Stimulated activated CD8-positive, alpha-beta memory T cell treated with anti-CD3 and anti-CD28 coated beads, Interleukin-7, amount 100 ng/mL, for 24 hours (primary cell): ENCODE measurements around the gene POGLUT3.
A peak's percentile ranks its signal among the peaks of the same experiment; 100 is the strongest.

Experiments used
- DNase-seq: peaks from one replicate; pipeline ENCODE4 v3.0.0-alpha.2; 2020; ENCODE audit warnings: low read depth

Gene POGLUT3

DNA sequence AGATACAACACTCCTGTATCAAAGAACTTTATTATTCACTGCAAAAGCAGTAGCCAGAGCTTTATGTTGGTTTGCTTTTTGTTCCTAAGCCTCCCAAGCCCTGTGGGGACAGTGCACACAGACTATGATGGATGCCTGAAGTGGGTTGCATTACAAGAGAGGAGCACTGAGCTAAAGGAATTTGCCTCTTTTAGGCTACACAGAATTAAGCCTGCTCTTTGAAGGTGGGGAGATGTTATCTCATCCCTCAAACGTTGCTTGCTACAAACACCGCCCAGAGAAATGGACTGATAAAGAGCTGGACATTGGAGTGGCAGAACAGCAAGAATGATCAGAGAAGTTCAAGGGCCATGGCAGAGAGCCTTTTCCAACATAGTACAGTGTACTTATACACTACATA lies 2.5 kb upstream of the POGLUT3 start:
- no peak for DNase-seq

DNA sequence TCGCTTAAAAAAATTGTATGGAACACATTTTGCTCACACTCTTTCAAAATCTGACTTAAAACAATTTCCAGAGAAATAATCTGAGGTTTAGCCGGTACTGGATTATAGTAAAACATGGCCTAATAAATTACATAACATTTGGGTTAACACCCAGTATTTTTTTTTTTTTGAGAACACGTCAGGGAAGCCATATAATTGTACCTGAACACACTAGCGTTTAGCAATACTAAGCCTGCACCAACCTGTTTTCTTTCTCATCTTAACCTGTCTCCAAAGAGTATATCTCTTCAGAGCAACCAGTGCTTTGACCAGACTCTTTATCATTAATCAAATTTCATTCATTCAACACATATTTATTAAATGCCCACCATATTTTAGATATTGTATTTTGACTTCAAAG lies 2.0 kb upstream of the POGLUT3 start:
- no peak for DNase-seq

DNA sequence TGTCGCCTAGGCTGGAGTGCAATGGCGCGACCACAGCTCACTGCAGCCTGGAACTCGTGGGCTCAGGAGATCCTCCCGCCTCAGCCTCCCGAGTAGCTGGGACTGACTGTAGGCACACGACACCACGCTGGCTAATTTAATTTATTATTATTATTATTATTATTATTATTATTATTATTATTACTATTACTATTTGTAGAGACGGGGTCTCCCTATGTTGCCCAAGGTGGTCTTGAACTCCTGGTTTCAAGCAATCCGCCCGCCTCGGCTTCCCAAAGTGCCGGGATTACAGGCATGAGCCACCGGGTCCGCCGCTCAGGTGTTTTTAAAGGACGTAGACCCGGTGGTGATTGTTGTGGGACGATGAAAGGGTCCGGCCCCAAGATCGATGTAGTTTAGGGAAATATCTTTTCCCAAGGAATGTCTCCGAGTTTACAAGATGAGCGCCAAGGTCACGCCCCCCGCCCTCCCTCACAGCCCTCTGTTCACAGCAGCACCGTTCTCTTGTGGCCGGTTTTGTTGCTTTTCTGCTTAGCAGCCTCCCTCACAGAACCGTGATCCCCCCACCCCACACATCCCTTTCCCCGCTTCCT lies 728 bp upstream of the POGLUT3 start:
- DNase-seq = no peak

DNA sequence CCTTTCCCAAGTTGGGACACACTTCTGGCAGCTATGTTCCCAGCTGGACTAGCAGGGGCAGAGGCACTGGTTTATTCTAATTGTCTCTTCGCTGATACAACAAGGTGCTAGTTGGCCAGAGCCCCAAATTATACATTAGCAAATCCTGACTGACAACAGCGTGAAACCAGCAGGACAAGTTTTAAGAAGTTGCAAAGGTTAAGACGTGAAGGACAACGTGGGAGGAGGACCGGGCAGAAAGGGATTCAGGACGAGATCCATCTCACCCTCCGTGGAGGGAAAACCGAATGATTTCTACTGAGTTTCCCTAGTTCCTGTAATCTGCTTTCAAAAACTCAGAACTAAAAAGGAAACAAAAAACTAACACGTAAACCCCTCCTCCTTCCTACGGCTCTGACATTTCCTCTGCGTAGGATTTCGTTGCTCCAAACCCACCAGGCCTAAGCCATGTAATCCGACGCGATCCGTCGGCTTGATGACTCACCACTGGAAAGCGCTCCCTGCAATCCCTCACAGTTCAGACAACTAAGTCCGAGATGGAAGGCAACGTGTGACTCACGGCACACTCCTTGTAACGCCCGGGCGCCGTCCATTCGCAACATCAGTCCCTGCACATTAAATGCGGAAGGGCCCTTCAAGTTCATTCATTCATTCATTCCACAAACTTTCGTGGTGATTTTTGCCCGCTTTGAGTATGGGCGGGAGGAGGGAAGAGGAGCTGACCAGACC lies 703 bp downstream of the POGLUT3 start:
- peak; percentile 26 for DNase-seq

DNA sequence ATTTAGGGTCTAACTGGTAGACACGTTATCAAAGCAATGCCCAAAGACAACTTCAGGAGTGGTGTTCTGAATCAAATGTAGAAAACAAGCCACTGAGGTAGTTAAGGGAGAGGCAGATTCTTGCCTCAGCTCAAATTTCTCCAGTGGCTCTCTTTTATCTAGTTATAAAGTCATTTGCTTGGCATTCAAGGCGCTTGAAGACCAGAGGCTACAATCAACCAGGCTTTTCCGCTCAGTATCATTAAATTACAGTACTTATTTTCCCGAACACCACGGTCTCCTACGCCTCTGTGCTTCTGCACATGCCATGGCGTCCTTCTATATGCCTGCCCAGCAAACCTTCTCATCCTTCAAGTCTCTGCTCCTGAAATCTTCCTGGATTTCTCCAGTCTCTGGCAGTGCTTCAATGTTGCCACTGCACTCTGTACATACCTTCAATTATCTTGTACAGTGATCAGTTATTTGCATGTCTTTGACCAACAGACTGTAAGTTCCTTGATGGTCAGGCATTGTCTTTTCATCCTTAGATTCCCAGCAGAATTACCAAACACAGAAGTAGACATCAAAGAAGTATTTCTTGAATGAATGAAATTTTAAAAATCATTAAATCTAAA lies 1.4 kb downstream of the POGLUT3 start:
- no peak for DNase-seq

DNA sequence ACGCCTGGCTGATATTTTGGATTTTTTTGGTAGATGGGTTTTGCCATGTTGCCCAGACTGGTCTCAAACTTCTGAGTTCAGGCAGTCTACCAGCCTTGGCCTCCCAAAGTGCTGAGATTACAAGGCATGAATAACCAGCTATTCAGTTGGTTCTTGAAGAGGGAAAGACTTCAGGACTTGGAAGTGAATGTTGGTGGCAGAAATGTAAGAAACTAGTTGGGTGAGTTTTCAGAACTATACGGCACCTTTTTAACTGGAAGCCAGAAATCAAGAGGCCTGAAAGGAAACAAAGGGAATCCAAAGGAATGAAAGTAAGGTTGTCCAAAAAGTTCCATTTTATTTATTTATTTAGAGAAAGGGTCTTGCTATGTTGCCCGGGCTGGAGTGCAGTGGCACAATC lies 2.9 kb downstream of the POGLUT3 start:
- no peak for DNase-seq

DNA sequence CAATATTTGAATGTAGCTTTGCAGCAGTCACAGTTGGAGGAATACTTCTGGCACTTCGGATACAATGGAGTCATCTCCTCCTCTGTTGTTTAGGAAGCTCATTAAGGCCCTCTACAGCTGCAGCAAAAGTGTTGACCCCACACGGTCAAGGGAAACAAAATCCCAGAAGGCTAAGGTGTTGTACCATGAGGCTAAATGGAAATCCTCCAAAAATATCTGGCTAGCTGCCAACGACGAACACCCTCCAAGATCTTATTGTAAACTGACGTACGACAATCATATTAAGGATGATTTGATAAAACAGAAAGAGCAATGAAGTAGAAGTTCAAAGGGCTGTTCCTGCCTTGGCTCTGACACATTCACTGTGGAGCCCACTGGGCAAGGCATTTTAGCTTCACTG lies 4.0 kb downstream of the POGLUT3 start:
- no peak for DNase-seq

DNA sequence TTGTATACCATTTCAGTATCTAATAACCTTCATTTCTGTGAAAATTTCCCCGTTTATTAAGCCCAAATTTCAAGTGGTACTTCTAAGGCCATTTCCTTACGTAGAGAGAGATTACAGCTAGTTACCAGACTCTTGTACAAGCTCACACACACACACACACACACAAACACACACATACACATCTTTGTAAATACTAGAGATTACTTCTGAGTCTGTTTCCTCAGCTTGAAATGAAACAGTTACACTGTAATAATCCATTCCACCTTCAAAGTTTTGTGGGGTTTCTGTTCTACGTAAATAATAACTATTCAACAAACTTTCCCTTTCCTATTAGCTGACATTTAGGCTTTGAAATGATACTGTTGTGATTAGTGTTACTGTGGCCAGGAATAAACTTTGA lies 6.2 kb downstream of the POGLUT3 start:
- DNase-seq = no peak

DNA sequence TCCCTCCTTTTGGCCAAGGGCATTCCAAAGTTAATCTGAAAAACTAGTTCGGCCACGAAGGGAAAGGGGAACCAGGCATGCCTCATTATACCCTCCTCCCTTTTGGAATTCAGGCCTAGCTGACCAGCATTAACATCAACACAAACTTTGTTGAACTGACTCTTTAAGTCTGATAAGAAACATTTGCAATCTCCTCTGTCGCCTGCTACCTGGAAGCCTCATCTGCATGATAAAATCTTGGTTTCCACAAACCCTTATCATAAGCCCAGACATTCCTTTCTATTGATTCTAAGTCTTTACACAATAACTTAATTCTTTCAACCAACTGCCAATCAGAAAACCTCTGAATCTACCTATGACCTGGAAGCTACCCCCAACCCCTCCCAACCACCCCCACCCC lies 11.4 kb downstream of the POGLUT3 start:
- DNase-seq = no peak

DNA sequence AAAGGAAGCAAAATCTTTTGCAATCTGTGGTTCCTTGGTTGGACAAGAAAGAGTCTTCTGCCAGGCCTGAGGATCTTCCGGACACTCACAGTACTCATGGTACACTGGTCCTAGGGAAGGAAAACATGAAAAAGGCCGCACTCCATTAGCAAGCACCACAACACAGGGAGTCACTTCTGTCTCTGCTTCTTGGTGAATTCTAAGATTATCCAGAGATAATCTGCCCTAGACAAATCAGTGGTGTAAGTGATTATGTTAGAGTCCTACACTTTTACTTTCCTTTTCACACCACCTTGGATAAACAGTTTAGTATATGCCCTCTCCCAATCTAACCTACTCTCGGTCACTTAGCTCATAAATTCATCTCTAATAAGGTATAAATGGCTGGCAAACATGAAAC lies 11.9 kb downstream of the POGLUT3 start:
- DNase-seq = no peak

DNA sequence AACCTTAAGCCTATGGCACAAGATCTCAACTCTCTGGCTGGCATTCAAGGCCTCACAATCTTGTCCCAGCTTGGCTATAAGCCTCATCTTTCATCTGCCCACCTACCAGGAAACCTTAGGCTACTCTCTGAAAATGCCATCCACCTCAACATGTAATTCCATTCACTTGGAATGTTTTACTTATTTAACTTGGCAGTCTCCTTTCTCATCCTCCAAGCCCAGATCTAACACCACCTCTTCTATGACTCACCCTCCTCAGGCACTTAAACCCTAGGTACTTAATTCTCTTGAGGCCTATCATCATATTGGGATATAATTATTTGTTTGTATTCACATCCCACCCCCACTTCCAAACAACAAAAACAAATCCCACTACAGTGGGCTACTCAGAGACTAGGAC lies 15.0 kb downstream of the POGLUT3 start:
- no peak for DNase-seq

DNA sequence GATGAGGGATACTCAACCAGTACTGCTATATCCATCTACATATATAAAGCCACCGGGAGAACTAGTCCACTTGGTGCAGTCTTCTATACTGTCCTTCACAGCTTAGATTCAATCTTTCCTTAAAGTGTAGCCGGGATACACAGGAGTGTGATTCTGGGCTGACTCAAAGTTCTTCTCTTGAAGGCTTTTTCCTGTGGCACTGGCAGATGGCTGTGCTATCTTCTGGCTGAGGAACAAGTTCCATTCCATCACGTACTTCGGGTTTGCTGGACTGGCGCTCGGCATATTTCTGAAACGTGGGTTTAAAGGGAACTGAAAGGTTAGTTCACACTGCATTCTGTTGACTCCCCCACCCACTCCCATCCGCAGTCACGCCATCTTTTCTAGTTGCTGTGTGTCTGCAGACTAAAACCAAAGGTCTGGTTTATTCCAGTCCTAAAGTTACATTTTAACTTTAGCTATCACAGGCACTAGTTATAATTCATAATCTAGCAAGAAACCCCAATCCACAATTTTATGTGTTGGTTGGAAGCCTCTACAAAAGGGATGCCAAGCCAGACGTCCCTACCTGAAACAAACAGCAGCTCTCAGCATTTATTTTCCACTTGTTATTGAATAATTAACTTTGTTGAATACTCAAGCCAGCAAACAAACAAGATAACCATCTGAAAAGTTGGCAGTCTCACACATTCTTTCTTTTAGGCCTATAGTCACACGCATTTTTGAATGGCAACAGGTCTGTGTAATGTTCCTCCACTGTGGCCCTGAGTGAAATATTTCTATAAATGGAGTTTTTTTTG lies 23.3 kb downstream of the POGLUT3 start:
- no peak for DNase-seq

DNA sequence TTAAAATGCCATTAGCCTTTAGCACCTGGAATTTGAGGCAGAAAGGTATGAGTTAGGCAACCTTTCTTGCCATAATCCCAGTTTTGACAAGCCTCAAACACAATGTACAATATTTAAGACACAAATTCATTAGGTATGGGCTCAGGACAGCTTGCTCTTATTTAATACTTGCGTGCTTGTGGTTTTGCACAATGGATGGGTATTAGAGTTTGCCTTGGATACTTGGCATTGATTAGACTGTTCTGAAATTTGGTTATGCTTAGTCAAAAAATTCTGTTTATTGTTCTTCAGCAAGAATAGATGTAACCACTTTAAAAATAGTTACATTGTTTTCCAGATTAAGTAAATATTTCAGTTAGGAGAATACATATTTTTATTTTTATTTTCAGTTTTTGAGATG lies 25.5 kb downstream of the POGLUT3 start:
- DNase-seq = no peak

DNA sequence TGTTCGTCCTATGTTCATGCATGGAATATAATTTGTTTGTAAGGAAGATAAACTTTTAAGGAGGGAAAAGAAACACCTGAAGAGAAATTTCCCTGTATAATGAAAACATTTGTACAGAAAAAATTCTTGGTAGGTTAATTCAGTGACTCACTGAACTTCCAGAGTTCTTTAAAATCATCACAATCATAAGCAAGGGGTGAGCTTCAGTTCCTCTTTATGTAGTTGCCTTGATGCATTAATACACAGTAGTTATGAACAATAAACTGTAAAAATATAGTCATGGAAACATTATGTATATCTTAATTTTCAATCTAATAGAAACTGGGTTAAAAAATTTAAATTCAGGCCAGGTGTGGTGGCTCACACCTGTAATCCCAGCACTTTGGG lies 29.7 kb downstream of the POGLUT3 start:
- no peak for DNase-seq

DNA sequence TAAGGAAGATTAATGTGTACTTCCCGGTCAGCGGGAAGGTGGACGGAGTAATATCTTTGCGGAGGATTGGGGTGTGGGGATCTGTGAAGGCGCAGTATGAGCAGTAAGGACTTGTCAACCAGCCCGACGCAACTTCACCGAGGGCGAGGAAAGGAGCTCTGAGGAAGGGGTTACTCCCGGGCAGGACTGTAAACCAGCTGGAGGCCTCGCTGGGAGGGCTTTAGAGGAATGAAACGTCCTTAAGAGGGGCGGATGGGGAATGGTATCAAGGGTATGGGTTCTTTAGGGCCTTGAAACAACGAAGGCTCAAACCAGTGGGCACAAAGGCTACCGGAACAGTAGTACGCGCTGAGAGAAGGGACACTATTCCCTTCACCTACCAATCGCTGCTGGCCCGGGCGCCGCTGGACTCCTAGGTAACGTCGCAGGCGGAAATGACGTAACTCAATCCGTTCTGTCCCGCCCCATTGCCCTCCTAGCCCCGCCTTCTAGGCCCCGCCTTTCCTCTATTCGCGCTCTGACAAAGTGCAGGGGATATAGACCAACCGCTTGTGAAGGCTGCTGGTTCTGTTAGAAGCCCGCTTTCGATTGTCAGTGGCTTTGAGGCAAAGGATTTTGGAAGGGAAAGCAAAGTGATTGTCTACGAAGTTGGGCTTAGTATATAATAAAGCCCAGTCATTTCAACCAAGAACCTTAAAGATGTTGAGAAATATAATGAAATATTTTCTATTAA lies 30.9 kb downstream of the POGLUT3 start, which contains the start of gene C11orf65:
Gene C11orf65 (minus strand): TSS at position 439 of the 733 bp plus-strand sequence. CDS start 5,970 bp downstream, outside the sequence.
- peak; percentile 90 for DNase-seq

DNA sequence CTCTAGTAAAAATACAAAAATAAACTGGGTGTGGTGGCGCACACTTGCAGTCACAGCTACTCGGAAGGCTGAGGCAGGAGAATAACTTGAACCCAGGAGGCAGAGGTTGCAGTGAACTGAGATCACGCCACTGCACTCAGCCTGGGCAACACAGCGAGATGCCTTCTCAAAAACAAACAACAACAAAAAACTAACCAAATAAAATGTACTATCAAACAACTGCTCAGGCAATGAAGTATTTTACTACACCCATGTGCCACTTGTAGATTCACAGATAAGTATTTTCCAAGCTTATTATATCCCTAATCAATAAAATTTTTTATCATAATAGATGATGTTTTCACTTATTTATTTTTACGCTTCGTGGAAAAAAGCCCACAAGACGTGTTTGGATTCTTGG lies 31.8 kb downstream of the POGLUT3 start:
- no peak for DNase-seq

DNA sequence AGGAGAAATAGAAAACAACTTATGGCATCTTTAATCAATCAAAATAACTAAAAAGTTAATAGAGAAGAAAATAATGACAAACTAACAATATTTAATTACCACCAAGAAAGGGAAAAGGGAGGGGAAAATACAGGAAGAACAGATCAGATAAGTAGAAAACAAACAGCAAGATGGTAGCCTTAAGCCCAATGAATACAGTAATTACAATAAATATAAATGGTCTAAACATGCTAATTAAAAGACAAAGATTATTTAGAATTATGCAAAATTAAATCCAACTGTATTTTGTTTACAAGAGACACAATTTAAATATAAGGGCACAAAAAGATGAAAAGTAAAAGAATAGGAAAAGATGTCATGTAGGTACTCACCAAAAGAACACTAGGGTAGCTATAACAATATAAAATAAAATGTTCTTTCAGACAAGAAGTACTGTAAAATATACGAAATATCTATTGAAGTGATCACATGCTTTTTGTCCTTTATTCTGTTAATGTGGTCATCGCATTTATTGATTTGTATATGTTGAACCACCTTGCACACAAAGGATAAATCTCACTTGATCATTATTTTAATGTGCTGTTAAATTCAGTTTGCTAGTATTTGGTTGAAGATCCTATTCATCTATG lies 44.9 kb downstream of the POGLUT3 start:
- DNase-seq = no peak
